Heart left ventricle (tissue), 13 donors: ENCODE measurements around the gene RARRES2.

ENCODE experiments used
- CTCF ChIP-seq, 12 donors: fragments of 200-600 bp; sonication (generic) in 4 of 12; IDR thresholded peaks; one replicate each; pipeline versions ENCODE4 v1.5.0 to v1.8.0; 2018 to 2022; ENCODE audit warnings: antibody characterized with exemption in 12 of 12, mild to moderate bottlenecking in 5 of 12
- POLR2A ChIP-seq, 2 donors: fragments of 450-650 bp; IDR thresholded peaks; one replicate each; pipeline ENCODE4 v1.6.1; 2017; ENCODE audit warnings: antibody characterized with exemption in 2 of 2, mild to moderate bottlenecking in 2 of 2, moderate library complexity in 2 of 2
- donor health status: ischemic (EF 13 %, LVEDD 7.1; RV severe dilation, severe dysfunction).
- donor health status: DM: no; HTN: yes; CAD: no.
- donor health status: DM: no; HTN: no; CAD: no.
- donor health status: ischemic (EF 25% LVEDD 6.9; RV normal size, moderate dysfunction).
- donor health status: ischemic (EF 25% LVEDD 5.7; RV mildly dilated, moderate dysfunction).
- donor health status: ischemic (EF 35%, LVEDD 5.7; RV mildly dilated, moderate dysfunction).
- donor health status: nonischemic (EF 11% LVEDD 7.7; RV severe dilation, severe dysfunction).
- donor health status: DM: yes; HTN: yes; CAD: no.
- donor health status: PGD.
- donor health status: ischemic (EF 29% LVEDD 5.4; RV normal size, mild dysfunction).
- donor health status: nonischemic (EF 23%, LVEDD 6.1; RV moderate dilation, normal function).

- TF ChIP-seq POLR2A (IDR thresholded peaks at IDR 0.05) (no peak), CTCF (IDR thresholded peaks at IDR 0.05) (no peak)
These were observed 17.0 kb upstream of the RARRES2 start for GRCh38 chr7:150358433-150358832.
